Rectal smooth muscle tissue (tissue), 1 donor: ENCODE results near the gene SRRT.
A peak's percentile ranks its signal among the peaks of the same experiment; 100 is the strongest.

Experiments used
- H3K27ac ChIP-seq: one replicate; pipeline ENCODE4 v1.7.0; 2013; ENCODE audit warnings: low read depth, low read length, inconsistent platforms
- H3K27me3 ChIP-seq: one replicate; pipeline ENCODE4 v1.7.0; 2013; ENCODE audit warnings: low read length; ENCODE audit not compliant: control insufficient read depth, insufficient read depth
- H3K36me3 ChIP-seq: one replicate; pipeline ENCODE4 v1.7.0; 2013; ENCODE audit warnings: low read length; ENCODE audit not compliant: control insufficient read depth, insufficient read depth
- H3K4me1 ChIP-seq: one replicate; pipeline ENCODE4 v1.7.0; 2013; ENCODE audit warnings: low read length; ENCODE audit not compliant: control insufficient read depth, insufficient read depth
- H3K4me3 ChIP-seq: one replicate; pipeline ENCODE4 v1.7.0; 2013; ENCODE audit warnings: low read length
- H3K9ac ChIP-seq: one replicate; pipeline ENCODE4 v1.7.0; 2013; ENCODE audit warnings: low read length

SRRT gene

GRCh38 chr7:100874577-100875355, at the start of gene SRRT:
TSS of gene SRRT (plus strand) at chr7:100875103. CDS start at chr7:100875591, 488 bp downstream.
- no peaks in the 10 kb centered on the region for H3K27me3 ChIP-seq
- peak within 1 kb of the TSS; percentile 89 for H3K4me3 ChIP-seq
- H3K27ac ChIP-seq, result peak within 1 kb of the TSS; percentile 96
- peaks cover 14% of the 10 kb centered on the region for H3K4me1 ChIP-seq
- peaks cover 11% of the 10 kb centered on the region for H3K36me3 ChIP-seq
- H3K9ac ChIP-seq, result peak within 1 kb of the TSS; percentile 69

GRCh38 chr7:100825215-100825671, 49.7 kb upstream of the SRRT start:
- Histone ChIP-seq H3K4me1 (peaks cover 8% of the 10 kb centered on the region), H3K36me3 (peaks cover 8% of the 10 kb centered on the region), H3K4me3 (peak overlapping the region; percentile 74), H3K9ac (no peak overlapping the region), H3K27ac (peak overlapping the region; percentile 21), H3K27me3 (no peaks in the 10 kb centered on the region)

GRCh38 chr7:100825751-100826513, 49.0 kb upstream of the SRRT start:
- Histone ChIP-seq H3K4me3 (peak overlapping the region; percentile 74), H3K4me1 (peaks cover 8% of the 10 kb centered on the region), H3K27me3 (no peaks in the 10 kb centered on the region), H3K9ac (peak overlapping the region; percentile 27), H3K27ac (peak overlapping the region; percentile 30), H3K36me3 (peaks cover 8% of the 10 kb centered on the region)

GRCh38 chr7:100826514-100827329, 48.2 kb upstream of the SRRT start:
- H3K27me3 ChIP-seq, result no peaks in the 10 kb centered on the region
- peak overlapping the region; percentile 68 for H3K27ac ChIP-seq
- peak overlapping the region; percentile 74 for H3K4me3 ChIP-seq
- peaks cover 8% of the 10 kb centered on the region for H3K36me3 ChIP-seq
- peaks cover 8% of the 10 kb centered on the region for H3K4me1 ChIP-seq
- H3K9ac ChIP-seq, result no peak overlapping the region

- Histone ChIP-seq H3K4me3 (peak within 1 kb of the TSS; percentile 74), H3K4me1 (peaks cover 8% of the 10 kb centered on the region), H3K9ac (peak within 1 kb of the TSS; percentile 8), H3K27ac (peak within 1 kb of the TSS; percentile 71), H3K27me3 (no peaks in the 10 kb centered on the region), H3K36me3 (peaks cover 5% of the 10 kb centered on the region)
Measured at GRCh38 chr7:100827330-100828226, 47.3 kb upstream of the SRRT start, which contains the start of gene EPHB4. TSS of gene EPHB4 (minus strand) at chr7:100827523. CDS start at chr7:100827030, 493 bp downstream.

GRCh38 chr7:100829150-100829716, 45.7 kb upstream of the SRRT start:
- H3K36me3 ChIP-seq, result no peaks in the 10 kb centered on the region
- H3K4me1 ChIP-seq, result peaks cover 8% of the 10 kb centered on the region
- no peaks in the 10 kb centered on the region for H3K27me3 ChIP-seq
- H3K9ac ChIP-seq, result no peak overlapping the region
- no peak overlapping the region for H3K4me3 ChIP-seq
- H3K27ac ChIP-seq, result no peak overlapping the region

- Histone ChIP-seq H3K4me3 (no peak overlapping the region), H3K27ac (no peak overlapping the region), H3K4me1 (peaks cover 3% of the 10 kb centered on the region), H3K9ac (no peak overlapping the region), H3K36me3 (no peaks in the 10 kb centered on the region), H3K27me3 (no peaks in the 10 kb centered on the region)
Measured at GRCh38 chr7:100830396-100830795, 44.5 kb upstream of the SRRT start.

GRCh38 chr7:100832281-100832633, 42.6 kb upstream of the SRRT start:
- Histone ChIP-seq H3K4me3 (no peak overlapping the region), H3K9ac (no peak overlapping the region), H3K27ac (no peak overlapping the region), H3K27me3 (no peaks in the 10 kb centered on the region), H3K4me1 (no peaks in the 10 kb centered on the region), H3K36me3 (no peaks in the 10 kb centered on the region)

GRCh38 chr7:100835903-100836811, 38.7 kb upstream of the SRRT start:
- H3K9ac ChIP-seq, result no peak overlapping the region
- no peak overlapping the region for H3K27ac ChIP-seq
- peak overlapping the region; percentile 3 for H3K4me3 ChIP-seq

GRCh38 chr7:100836812-100837098, 38.1 kb upstream of the SRRT start:
- Histone ChIP-seq H3K4me1 (no peaks in the 10 kb centered on the region), H3K36me3 (no peaks in the 10 kb centered on the region), H3K4me3 (peak overlapping the region; percentile 76), H3K9ac (no peak overlapping the region), H3K27ac (peak overlapping the region; percentile 85), H3K27me3 (no peaks in the 10 kb centered on the region)

More at GRCh38 chr7:100835903-100836811, 38.7 kb upstream of the SRRT start:
- Histone ChIP-seq H3K4me1 (no peaks in the 10 kb centered on the region), H3K36me3 (no peaks in the 10 kb centered on the region), H3K27me3 (no peaks in the 10 kb centered on the region)
